Fibroblast of lung (primary cell): ENCODE results near the gene RNF223. TPM values are rescaled to one million over a fixed set of nuclear protein-coding genes. Genes with fewer than 3 reads are reported as not detected.

Experiments used
- DNase-seq, 2 donors: peaks; one replicate each; pipeline versions ENCODE4 v3.0.0 to v3.0.0-alpha.2; 2010; ENCODE audit warnings: low read depth in 2 of 2
- H2AFZ ChIP-seq: 2 replicates; pipeline ENCODE4 v1.5.1; 2012; ENCODE audit warnings: low read length, control low read depth, inconsistent platforms
- H3K27ac ChIP-seq: 2 replicates; pipeline ENCODE4 v1.5.1; 2011; ENCODE audit warnings: low read length, control low read depth; ENCODE audit not compliant: insufficient read depth
- H3K27me3 ChIP-seq: 2 replicates; pipeline ENCODE4 v1.5.1; 2011; ENCODE audit warnings: mild to moderate bottlenecking, low read length; ENCODE audit not compliant: control insufficient read depth, insufficient read depth
- H3K36me3 ChIP-seq: 2 replicates; pipeline ENCODE4 v1.5.1; 2011; ENCODE audit warnings: low read length; ENCODE audit not compliant: control insufficient read depth, insufficient read depth
- H3K4me1 ChIP-seq: 2 replicates; pipeline ENCODE4 v1.5.1; 2011; ENCODE audit warnings: low read length; ENCODE audit not compliant: control insufficient read depth, insufficient read depth; ENCODE audit errors: extremely low read depth
- H3K4me2 ChIP-seq: 2 replicates; pipeline ENCODE4 v1.5.1; 2011; ENCODE audit warnings: low read length, control low read depth; ENCODE audit not compliant: insufficient read depth; ENCODE audit errors: extremely low read depth
- H3K4me3 ChIP-seq, 4 experiments: fragments of 200-600 bp in 1 of 4; sonication (generic) in 1 of 4; replicated peaks in 1 of 4; 2 replicates each; pipeline ENCODE4 v1.5.1; 2011 to 2016; ENCODE audit warnings: low read length in 4 of 4, low read depth in 3 of 4, mild to moderate bottlenecking in 3 of 4, control low read depth in 2 of 4, inconsistent platforms in 1 of 4, mixed read lengths in 1 of 4; ENCODE audit not compliant: insufficient read depth in 1 of 4; ENCODE audit errors: control extremely low read depth in 1 of 4
- H3K79me2 ChIP-seq: 2 replicates; pipeline ENCODE4 v1.5.1; 2012; ENCODE audit warnings: mild to moderate bottlenecking, low read length, inconsistent platforms; ENCODE audit not compliant: control insufficient read depth, insufficient read depth
- H3K9ac ChIP-seq: 2 replicates; pipeline ENCODE4 v1.5.1; 2011; ENCODE audit warnings: mild to moderate bottlenecking, low read length, control low read depth; ENCODE audit not compliant: insufficient read depth
- H3K9me3 ChIP-seq: 2 replicates; pipeline ENCODE4 v1.5.1; 2012; ENCODE audit warnings: low read depth, low read length; ENCODE audit not compliant: control insufficient read depth, insufficient read depth
- H4K20me1 ChIP-seq: 2 replicates; pipeline ENCODE4 v1.5.1; 2011; ENCODE audit warnings: low read length; ENCODE audit not compliant: control insufficient read depth, insufficient read depth; ENCODE audit errors: extremely low read depth
- CTCF ChIP-seq, 2 donors: IDR thresholded peaks in 1 of 2; conservative IDR thresholded peaks in 1 of 2; 1 replicate in 1 of 2; 2 replicates in 1 of 2; pipeline ENCODE4 v1.5.1; 2011 to 2012; ENCODE audit warnings: low read length in 2 of 2, control low read depth in 1 of 2, inconsistent platforms in 1 of 2, low read depth in 1 of 2, mild to moderate bottlenecking in 1 of 2
- EZH2 ChIP-seq: IDR thresholded peaks from 2 replicates; pipeline ENCODE4 v1.5.1; 2012; ENCODE audit warnings: low read length, control low read depth, mild to moderate bottlenecking; ENCODE audit errors: missing control alignments
- polyA plus RNA-seq, 2 donors: library from polyadenylated mRNA; depleted of rRNA in 1 of 2; stranded (reverse) in 1 of 2; unstranded in 1 of 2; fragments of >200 nt; gene quantifications; 2 replicates each; pipeline ENCODE4 v1.2.1, GENCODE V29; 2011 to 2012; ENCODE audit warnings: missing spikeins in 1 of 2
- total RNA-seq: library from RNA; depleted of rRNA; stranded (reverse); fragments of >200 nt; gene quantifications from 2 replicates; pipeline ENCODE4 v1.2.1, GENCODE V29; 2014

The RNF223 gene
- total and polyA plus RNA-seq, 2 donors (not counting 1 experiment from before 2014, with no cell fraction given): not detected

DNA sequence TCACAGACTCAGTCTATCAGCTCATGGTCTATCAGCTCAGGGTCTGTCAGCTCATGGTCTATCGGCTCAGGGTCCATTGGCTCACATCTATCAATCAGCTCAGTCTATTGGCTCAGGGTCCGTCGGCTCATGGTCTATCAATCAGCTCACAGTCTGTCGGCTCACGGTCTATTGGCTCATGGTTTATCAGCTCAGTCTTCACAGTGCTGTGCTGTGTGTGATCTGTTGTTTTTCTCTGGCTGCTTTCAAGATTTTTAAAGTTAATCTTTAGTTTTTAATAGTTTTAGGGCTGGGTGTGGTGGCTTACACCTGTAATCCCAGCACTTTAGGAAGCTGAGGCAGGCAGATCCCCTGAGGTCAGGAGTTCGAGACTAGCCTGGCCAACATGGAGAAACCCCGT lies 27.4 kb upstream of the RNF223 start:
- Histone ChIP-seq H2AFZ (no peak overlapping the region), H3K4me1 (no peaks in the 10 kb centered on the region), H4K20me1 (no peaks in the 10 kb centered on the region), H3K4me3 (no peak overlapping the region), H3K27ac (no peak overlapping the region), H3K79me2 (no peaks in the 10 kb centered on the region), H3K27me3 (no peaks in the 10 kb centered on the region), H3K4me2 (no peak overlapping the region), H3K9me3 (no peaks in the 10 kb centered on the region), H3K9ac (no peak overlapping the region), H3K36me3 (no peaks in the 10 kb centered on the region)
- no peak for TF ChIP-seq CTCF (conservative IDR thresholded peaks at IDR 0.05 in 1 of 2, IDR thresholded peaks at IDR 0.05 in 1 of 2; ENCODE audit: low read depth in 1 of 2, low read length in 2 of 2)
- no peak for TF ChIP-seq EZH2
- DNase-seq: no peak

GRCh38 chr1:1100296-1100695 lies 26.2 kb upstream of the RNF223 start:
- Histone ChIP-seq H3K79me2 (no peaks in the 10 kb centered on the region), H2AFZ (no peak overlapping the region), H3K4me2 (no peak overlapping the region), H3K36me3 (no peaks in the 10 kb centered on the region), H4K20me1 (no peaks in the 10 kb centered on the region), H3K27ac (no peak overlapping the region), H3K27me3 (no peaks in the 10 kb centered on the region), H3K4me1 (no peaks in the 10 kb centered on the region), H3K4me3 (no peak overlapping the region), H3K9me3 (no peaks in the 10 kb centered on the region), H3K9ac (no peak overlapping the region)
- no peak for DNase-seq
- TF ChIP-seq CTCF (conservative IDR thresholded peaks at IDR 0.05 in 1 of 2, IDR thresholded peaks at IDR 0.05 in 1 of 2; ENCODE audit: low read depth in 1 of 2, low read length in 2 of 2): no peak
- no peak for TF ChIP-seq EZH2

- no peak overlapping the region for H2AFZ ChIP-seq
- H3K4me1 ChIP-seq: no peaks in the 10 kb centered on the region
- no peak overlapping the region for H3K4me2 ChIP-seq
- H3K36me3 ChIP-seq: no peaks in the 10 kb centered on the region
- H3K27me3 ChIP-seq: no peaks in the 10 kb centered on the region
- H3K9me3 ChIP-seq: no peaks in the 10 kb centered on the region
- H4K20me1 ChIP-seq: no peaks in the 10 kb centered on the region
- TF ChIP-seq EZH2: no peak
- H3K27ac ChIP-seq: no peak overlapping the region
- H3K79me2 ChIP-seq: no peaks in the 10 kb centered on the region
- H3K9ac ChIP-seq: no peak overlapping the region
- DNase-seq: no peak
- H3K4me3 ChIP-seq: no peak overlapping the region
Observed at GRCh38 chr1:1099506-1100183, 25.5 kb upstream of the RNF223 start.
